ENCODE measurements around the gene SKP1.

GRCh38 chr5:134114886-134115805 lies 61.6 kb downstream of the SKP1 start:
- TF ChIP-seq POLR2A (IDR thresholded peaks at IDR 0.05; ENCODE audit: low read depth, low read length), result no peak
- no peak for TF ChIP-seq POLR2AphosphoS5 (IDR thresholded peaks at IDR 0.05; ENCODE audit: low read depth, low read length)
- TF ChIP-seq TAF1 (IDR thresholded peaks at IDR 0.05; ENCODE audit: low read depth, low read length), result no peak
- TF ChIP-seq PAX5 (IDR thresholded peaks at IDR 0.05; ENCODE audit: insufficient read depth, low read length, severe bottlenecking), result no peak
- TF ChIP-seq POU2F2 (IDR thresholded peaks at IDR 0.05; ENCODE audit: low read depth, low read length), result no peak

Measured in GM12891 (cell line).